NCI-H526 (cell line): Measurements from ENCODE around the gene MATN4.

Source experiments
- DNase-seq, 2 experiments: peaks; one replicate each; lab custom pipeline; 2025; lab: John Stamatoyannopoulos, UW

The MATN4 gene

DNA sequence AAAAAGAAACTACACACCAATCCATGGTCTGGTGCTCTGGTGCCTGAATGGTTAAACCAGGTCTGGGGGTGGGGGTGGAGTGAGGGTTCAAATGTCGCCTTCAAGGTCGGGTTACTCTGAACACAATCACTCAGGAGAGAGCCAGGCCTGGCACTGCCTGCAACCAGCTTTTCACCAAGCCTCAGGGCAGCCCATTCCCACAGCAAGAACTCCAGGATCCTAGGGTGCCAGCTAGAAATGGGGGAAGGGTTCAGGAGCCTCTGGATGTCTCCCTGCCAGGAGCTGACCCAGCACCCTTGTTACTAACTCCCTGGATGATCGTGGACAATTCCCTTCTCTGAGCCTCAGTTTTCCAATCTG lies 33.5 kb upstream of the MATN4 start:
- DNase-seq, result peak in 1 of 2 experiments; percentile 40

DNA sequence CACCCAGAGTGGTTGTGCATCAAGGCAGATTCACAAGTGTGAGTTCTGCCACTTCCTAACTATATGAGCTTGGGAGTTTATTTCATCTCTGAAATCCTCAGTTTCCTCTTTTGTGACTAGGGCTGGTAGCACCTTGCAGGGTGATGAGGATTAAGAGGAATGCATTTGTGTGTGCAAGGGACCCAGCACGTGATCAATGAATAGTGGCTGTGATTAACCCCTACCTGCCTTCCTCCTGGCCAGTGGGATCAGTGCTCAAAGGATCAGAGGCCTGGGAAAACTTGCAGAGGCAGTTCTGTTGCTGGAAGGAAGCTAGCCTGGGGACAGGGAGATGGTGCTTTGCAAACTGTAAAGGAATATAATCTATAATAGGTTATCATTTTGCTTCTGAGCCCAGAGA lies 32.9 kb upstream of the MATN4 start:
- DNase-seq, result no peak

DNA sequence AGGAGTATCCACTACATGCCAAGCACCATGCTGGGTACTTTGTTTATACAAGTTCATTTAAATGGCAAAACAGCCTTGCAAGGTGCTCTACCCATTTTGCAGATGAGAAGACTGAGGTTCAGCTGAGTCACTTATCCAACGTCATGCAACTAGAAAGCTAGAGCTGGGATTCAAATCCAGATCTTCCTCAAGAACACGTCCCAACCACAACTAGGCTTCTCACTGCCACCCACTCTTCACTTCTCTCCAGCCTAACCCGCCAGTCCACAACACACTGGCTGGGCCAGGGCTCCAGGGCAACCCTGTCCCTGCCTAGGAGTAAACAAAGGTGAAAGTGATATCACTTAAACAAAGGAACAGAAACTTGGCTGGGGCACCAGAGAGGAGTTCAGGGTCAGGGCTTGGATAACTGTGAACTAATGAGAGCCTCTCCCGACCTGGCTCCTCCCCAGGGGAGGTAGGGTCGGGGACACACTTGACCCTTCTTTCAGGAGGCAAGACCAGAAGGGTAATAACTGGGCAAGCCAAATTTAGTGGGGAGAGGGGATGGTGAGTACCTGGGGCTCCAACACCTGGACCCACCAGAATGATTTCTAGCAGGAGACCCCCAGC lies 32.2 kb upstream of the MATN4 start:
- DNase-seq, result no peak

DNA sequence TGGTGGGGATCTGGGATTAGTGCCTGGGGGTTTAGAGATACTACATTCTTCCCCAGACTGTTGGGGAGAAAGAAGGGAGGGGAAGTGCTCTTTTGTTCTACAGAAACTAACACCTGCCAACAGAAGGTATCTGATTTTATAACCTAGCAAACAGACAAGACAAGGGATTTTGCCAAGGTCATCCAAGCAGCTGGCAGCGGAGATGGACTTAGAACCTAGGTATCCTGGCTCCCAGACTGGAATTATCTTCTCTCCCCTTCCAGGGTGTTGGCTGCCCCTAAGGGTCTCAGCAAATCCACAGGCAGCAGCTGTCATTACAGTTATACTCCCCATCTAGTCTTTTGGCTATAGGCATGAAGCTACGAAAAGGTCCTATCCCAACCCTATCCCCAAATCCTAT lies 31.7 kb upstream of the MATN4 start:
- no peak for DNase-seq

DNA sequence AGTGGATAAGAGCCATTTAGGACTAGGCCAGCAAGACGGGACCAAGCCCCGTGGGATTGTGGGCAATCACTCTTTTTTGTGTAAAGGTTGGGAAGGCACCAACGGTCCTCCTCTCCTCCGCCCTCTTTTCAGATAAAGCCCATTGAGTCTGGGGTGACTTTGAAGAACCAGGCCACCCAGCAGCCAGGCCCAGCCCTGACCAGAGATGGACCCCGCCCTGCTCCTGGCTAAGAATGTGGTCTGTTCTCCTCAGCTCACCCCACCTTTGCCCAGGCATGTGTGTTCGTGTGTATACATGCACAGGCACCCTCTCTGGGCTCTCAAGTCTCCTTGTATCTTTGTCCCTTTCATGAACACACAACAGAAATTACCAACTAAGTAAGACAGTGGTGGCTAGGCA lies 31.0 kb upstream of the MATN4 start:
- DNase-seq, result no peak

DNA sequence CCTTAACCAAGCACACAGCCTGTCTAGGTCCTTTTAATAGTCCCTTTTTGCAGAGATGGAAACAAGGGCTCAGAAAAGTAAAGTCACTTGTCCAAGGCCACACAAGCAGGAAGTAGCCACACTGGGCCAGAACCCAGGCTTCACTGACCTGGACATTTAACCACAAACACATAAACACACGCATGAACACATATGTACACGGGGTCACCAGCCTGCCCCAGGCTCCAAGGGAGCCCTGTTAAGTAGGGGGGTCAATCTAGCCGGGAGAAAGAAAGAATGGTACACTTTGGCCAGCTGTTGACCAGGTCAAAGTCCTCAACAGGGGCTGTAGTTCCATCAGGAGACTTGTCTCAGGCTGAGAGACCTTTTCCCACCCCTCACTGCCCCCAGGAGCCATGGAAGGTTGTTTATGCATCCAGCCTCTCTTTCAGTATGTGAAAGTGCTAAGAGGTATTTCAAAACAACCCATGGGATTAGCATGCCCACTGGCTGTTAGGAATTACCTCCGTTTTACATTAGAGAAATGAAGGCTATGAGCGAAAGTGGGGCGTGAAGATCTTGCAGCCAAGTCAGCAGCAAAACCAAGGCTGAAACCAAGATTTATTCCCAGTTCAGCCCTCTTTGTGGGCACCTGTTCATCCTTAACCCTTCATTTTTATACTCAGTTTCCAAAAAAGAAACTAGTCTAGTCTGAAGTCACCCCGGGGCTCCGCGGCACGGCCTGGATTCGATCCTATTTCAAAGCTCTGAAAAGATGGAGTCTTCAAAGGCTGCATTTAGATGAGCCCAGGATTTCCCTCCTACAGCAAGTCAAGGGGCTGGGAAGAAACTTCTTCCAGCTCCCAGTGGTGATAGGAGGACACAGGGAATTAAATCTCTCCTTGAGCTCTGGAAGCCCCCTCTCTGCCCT lies 30.3 kb upstream of the MATN4 start:
- DNase-seq, result no peak

DNA sequence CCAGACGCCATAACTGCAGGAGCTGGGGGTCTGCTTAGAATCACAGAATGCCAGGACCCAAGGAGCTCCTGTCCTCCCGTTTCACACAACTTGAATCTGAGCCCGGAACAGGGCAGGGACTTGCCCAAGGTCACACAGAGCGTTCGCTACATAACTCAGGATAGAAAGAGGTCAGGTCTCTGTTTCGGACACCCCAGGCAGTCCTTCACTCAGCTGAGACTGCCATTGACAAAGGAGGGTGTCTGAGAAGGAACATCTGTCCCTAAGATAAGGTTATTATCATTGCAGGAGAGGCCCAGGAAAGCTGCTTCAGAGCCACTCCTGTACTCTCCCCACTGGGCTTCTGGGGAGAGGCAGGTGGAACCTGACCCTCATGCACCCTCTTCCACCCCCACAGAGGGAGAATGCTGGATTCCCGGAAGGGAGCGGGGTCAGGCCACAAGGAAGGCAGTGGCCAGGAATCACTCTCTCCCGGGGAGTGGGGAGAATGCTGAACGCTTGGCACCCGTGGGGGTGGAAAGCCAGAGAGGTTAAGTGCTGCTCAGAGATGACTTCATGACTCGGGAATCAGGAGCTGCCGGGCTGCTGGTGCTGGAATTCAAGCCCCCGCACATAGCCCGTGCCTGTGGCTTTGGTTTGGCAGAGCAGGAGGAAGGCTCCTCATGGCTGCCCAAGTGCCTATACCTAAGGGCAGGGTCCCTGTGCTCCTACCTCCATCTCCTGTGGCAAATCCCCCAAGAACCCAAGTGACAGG lies 29.4 kb upstream of the MATN4 start:
- DNase-seq, result no peak

GRCh38 chr20:45336530-45337366 lies 28.6 kb upstream of the MATN4 start:
- DNase-seq, result no peak

GRCh38 chr20:45330476-45330875 lies 22.4 kb upstream of the MATN4 start:
- DNase-seq, result no peak

- DNase-seq, result no peak
These were observed 21.6 kb upstream of the MATN4 start for GRCh38 chr20:45329497-45330319.

DNA sequence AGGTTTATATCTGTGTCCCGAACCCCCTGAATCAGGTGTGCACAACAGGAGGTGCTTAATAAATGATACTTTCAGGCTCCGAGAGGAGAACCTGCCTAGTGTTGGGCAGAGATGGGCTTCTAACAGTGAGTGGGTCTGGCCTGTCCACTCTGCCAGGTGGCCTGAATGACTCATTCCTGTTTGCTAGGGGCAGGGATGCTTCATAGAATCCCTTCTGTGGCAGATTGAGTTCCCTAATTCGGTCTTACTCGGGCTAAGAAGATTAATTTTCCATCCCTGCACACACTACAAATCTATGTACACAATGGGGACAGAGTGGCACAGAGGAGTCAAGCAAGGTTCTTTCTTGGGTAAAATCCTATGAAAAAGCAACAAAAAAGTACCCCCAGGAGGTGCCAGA lies 20.4 kb upstream of the MATN4 start:
- no peak for DNase-seq

DNA sequence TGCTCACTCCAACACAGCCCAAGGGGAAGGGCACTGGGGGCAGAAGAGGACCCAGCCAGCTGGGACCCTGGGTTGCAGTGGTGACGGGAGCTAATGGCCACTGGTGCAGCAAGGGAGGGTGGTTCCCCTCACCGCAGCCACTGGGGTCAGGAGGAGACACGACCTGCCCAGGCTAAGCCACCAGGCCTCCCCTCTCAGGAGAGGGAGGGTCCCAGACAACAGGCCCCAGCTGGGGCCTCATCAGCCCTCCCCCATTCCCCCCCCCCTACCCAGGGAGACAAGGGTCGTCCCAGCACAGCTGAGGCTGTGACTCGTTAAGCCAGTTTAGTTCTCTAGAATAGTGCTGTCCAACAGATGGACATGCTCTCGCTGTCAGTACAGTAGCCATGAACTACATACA lies 17.3 kb upstream of the MATN4 start:
- no peak for DNase-seq

DNA sequence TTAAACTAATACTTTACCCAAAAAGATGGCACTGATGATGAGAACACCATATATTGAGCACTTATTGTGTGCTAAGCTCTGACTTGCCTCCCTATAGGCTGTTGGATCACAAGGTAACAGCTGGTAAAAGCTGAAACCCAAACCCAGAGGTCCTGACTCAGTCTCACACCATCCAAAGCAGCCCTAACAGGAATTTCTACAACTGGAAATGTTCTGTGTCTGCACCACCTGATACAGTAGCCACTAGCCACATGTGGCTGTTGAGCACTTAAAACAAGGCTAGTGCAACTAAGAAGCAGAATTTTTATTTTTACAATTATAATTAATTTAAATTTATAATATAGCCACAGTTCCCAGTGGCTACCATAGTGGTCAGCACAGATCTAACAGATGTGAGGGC lies 15.6 kb upstream of the MATN4 start:
- DNase-seq, result no peak

DNA sequence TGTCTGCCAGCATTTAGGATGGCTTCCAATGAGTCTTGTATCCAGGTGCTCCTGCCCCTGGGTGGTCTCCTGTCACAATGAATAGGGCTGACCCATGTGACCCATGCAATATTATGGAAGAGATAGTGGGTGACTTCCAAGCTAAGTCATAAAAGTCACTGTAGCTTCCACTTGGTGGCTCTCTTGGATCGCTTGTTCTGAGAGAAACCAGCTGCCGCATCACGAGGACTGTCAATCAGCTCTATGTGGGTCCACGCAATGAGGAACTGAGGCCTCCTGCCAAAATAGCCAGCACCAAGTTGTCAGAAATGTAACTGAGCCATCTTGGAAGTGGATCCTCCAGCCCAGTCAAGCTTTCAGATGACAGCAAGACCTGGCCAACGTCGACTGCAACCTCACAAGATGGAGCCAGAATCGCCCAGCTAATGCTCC lies 14.9 kb upstream of the MATN4 start:
- DNase-seq, result peak; percentile 49 to 53

DNA sequence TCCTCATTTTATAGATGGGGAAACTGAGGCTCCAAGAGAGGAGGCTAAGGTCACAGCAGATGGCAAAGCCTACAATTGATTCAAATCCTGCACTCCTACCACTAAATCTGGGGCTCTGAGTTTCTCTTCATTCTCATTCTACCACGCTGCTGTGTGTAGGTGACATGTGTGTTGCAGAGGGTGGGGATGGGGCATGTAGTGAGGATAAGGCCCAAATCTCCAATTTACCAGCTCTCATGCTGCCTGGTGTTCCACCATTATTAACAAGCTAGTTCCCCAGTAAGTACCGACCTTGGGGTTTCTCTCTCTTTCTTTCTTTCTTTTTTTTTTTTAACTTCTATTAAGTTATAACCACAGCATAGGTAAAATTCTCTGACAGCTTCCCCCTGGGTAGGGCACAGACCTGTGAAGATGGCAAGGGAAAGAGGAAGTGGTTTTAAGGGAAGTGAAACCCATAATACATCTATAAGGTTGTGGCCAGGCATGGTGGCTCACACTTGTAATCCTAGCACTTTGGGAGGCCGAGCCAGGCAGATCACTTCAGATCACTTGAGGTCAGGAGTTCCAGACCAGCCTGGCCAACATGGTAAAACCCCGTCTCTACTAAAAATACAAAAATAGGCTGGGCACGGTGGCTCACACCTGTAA lies 13.0 kb upstream of the MATN4 start:
- no peak for DNase-seq

GRCh38 chr20:45318948-45319347 lies 10.8 kb upstream of the MATN4 start:
- DNase-seq, result no peak

- no peak for DNase-seq
These were observed 10.4 kb upstream of the MATN4 start for GRCh38 chr20:45318386-45318939.

DNA sequence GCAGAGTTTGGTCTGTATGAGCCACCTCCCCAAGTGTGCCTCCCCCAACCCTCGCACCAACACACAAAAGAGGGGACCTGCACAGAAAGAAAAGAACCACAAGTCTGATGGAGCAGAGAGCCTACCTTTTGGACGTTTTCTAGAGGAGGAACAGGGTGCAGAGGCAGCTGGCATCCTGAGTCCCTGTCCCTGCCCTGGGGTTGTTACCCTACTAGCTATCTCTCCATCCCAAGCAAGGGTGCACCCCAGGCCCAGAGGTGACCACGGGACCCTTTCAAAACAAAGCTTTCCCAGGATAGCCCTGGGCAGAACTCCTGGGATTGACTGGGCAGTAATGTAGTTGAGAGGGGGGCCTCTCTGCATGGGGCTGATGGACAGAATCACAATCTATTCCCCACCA lies 9.7 kb upstream of the MATN4 start:
- DNase-seq, result no peak

DNA sequence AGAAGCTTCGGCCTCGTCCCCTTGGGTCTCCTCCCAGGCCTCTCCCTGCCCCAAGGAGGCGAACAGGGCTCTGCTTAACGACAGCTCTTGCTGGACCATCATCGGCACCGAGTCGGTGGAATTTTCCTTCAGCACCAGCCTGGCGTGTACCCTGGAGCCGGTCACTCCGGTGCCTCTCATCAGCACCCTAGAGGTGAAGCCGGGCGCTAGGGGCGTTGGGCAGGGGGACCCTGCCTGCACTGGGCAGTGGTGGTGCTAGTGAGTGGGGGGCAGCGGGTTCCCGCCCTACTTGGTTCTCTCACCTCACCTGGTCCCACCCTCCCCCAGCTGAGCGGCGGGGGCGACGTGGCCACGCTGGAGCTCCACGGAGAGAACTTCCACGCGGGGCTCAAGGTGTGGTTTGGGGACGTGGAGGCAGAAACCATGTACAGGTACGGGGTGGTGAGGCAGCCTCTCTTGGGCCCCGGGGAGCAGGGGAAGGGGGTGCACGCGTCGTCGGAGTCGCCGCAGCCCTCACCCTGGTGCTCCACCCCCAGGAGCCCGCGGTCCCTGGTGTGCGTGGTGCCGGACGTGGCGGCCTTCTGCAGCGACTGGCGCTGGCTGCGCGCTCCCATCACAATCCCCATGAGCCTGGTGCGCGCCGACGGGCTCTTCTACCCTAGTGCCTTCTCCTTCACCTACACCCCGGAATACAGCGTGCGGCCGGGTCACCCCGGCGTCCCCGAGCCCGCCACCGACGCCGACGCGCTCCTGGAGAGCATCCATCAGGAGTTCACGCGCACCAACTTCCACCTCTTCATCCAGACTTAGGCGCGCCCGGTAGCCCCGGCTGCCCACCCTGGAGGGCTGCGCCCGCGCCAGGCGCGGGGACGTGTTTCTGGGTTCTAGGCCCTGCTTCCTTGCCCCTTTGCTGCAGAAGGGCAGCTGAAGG lies 8.3 kb upstream of the MATN4 start:
- no peak for DNase-seq
